Ramos (cell line): ENCODE measurements around the gene MRGPRF.

ENCODE experiments used
- in situ Hi-C: fragments of 300-500 bp; cut with MboI; formaldehyde crosslinking; loops from one replicate; pipeline ENCODE4 v1.14.3; 2022; ENCODE audit warnings: low sequenced_read_pairs; ENCODE audit not compliant: unreplicated experiment

MRGPRF gene

GRCh38 chr11:68973219-68973618 lies 39.8 kb downstream of the MRGPRF start:
- in situ Hi-C loops, result no loop called here

- in situ Hi-C loops, result no loop called here
Observed at GRCh38 chr11:68970921-68971636, 42.0 kb downstream of the MRGPRF start.

DNA sequence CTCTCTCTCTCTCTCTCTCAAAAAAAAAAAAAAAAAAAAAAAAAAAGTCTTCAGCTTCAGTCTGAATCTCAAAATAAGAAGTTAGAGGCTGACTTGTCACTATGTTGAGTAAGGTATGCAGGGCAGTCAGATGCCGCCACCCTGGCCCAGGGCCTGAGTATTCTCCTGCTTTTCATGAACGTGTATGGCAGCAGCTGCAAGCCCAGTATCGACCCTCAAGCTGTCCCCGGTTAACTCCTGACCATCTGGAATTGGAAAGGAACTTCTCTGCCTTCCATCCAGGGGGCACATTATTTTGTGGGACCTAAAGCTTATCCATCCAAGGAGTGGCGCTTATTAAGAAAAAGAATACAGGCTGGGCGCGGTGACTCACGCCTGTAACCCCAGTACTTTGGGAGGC lies 43.7 kb downstream of the MRGPRF start:
- in situ Hi-C loops, result no loop called here

GRCh38 chr11:68968306-68969250 lies 44.5 kb downstream of the MRGPRF start:
- in situ Hi-C loops, result no loop called here

- in situ Hi-C loops, result no loop called here
Observed at GRCh38 chr11:68966894-68967780, 45.9 kb downstream of the MRGPRF start.

- in situ Hi-C loops, result no loop called here
Observed at GRCh38 chr11:68965901-68966853, 46.9 kb downstream of the MRGPRF start.

- in situ Hi-C loops, result no loop called here
Observed at GRCh38 chr11:68963779-68964178, 49.3 kb downstream of the MRGPRF start.

DNA sequence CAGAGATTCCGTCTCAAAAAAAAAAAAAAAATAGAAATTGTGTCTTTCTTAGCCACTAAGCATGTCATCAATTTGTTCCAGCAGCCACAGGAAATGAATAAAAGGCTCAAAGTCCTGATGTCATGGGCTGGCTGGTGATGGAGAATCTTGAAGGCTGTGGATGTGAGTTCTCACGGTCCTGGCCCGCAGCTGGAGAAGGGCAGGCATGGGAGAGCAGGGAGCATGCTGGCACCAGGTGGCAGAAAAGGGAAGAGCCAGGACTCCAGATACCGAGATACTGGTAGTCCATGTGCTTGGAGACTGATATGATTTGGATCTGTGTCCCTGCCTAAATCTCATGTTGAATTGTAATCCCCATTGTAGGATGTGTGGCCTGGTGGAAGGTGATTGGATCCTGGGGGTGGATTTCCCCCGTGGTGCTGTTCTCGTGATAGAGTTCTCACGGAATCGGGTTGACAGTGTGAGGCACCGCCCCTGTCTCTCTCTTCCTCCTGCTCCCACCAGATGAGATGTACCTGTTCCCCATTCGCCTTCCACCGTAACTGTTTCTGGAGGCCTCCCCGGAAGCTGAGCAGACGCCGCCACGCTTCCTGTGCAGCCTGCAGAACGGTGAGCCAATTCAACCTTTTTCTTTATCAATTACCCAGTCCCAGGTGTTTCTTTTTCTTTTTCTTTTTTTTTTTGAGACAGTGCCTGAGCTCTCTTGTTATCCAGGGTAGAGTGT lies 50.4 kb downstream of the MRGPRF start:
- in situ Hi-C loops, result no loop called here

DNA sequence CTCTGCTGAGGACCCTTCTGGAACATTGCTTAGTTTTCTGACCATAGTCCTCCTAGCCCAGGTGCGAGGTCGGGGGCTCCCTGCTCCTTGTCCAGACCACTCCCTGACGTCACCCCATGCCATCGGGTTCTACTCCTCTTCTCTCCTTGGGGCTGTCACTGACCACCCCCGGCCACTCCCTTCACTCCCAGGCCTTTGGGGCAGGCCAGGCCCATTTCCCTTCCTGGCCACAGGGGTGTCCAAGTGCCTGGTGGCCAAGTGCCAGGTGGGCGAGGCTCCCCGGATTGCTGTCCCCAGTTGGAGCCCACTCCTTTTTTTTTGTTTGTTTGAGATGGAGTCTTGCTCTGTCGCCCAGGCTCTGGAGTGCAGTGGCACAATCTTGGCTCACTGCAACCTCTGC lies 51.8 kb downstream of the MRGPRF start:
- in situ Hi-C loops, result no loop called here

GRCh38 chr11:68960294-68961071 lies 52.6 kb downstream of the MRGPRF start:
- in situ Hi-C loops, result no loop called here

- in situ Hi-C loops, result no loop called here
Observed at GRCh38 chr11:68959465-68960293, 53.4 kb downstream of the MRGPRF start.

- in situ Hi-C loops, result no loop called here
Observed at GRCh38 chr11:68958211-68958610, 54.8 kb downstream of the MRGPRF start.

DNA sequence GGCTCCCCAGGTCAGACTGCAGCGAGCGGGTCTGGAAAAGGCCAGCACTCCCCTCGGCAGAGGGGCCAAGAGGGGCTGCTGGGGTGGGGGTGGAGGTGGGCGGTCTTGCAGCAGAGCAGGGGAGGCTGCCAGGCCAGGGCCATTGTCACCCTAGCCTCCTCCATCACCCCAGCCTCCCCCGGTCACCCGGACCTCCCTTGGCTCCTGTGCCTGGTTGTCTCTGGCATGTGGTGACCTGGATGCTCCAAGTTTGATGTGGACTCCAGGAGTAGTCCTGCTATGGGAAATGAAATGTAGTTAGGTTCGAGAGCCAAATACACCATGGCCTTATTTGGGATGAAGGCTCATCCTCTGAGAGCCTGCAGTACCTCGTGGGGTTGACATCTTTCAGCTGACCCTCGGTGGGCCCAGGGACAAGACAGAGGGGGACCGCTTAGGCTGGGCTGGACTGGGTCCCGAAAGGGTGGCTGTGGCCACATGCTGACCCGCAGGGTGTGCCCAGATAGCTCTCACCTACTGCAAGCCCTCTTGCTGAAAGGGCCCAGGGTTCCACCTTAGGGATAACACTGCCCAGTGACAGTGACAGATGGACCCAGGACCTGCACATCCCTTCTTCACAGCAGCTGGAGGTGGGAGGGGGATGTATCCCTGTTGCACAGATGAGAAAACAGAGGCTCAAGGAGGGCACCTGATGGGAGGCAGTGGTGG lies 56.3 kb downstream of the MRGPRF start:
- in situ Hi-C loops, result no loop called here

- in situ Hi-C loops, result no loop called here
Observed at GRCh38 chr11:68956142-68956541, 56.9 kb downstream of the MRGPRF start.

DNA sequence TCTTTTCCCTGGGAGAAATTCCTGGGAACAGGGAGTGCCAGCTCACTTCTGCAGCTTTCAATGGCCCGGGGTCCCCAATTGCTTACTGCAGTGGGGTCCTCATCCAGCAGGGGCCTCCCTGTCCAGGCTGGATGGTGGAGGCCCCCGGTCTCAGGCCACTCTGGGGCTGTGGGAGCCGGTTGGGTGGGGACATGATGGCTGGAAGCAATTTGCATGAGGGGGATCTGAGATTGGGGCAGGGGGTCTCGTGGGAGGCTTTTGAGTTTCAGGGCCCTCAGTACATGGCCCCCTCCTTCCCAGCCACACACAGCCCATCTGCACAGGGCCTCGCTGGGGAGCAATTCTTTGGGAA lies 57.5 kb downstream of the MRGPRF start:
- in situ Hi-C loops, result no loop called here

DNA sequence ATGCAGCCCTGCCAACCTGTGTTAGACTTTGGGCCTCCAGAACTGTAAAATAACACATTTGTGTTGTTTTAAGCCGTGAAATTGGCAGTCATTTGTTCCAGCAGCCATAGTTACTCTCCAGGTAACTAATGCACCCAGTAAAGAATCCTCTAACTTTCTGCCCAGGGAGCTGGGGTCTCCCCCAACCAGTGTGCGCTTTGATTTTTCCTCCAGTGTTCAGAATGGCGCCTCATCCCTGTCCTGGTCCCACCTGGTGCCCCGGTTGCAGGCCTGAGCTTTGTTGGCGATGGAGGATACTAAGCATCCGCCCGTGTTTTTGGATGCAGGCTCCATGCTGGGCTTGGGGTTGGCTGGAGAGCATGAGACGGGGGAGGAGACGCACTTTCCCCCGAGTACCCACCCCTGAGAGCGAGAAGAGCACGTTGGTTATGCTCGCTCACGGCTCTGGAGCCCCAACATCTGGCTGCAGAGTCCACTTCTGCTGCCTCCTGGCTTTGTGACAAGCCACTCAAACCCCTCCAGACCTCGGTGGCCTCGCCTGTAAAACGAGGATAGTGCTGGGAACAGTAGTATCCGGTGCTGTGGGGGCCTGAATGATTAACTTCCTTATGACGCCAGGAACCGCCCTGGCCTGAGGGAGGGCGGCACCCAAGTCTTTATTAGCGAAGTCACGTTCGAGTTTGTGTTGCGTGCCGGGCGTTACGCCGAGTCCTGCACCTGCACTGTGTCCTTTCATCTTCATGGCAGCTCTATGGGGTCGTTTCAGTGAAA lies 58.0 kb downstream of the MRGPRF start:
- in situ Hi-C loops, result no loop called here
